ENCODE results near the gene FGF5.
A peak's percentile ranks its signal among the peaks of the same experiment; 100 is the strongest.

Gene FGF5

GRCh38 chr4:80333121-80333520, 66.7 kb downstream of the FGF5 start:
- Histone ChIP-seq H3K4me1 (ENCODE audit: control insufficient read depth, insufficient read depth, low read length, unreplicated experiment) (peaks cover 3% of the 10 kb centered on the region), H3K79me2 (ENCODE audit: control insufficient read depth, insufficient read depth, low read length, unreplicated experiment) (no peaks in the 10 kb centered on the region), H3K36me3 (ENCODE audit: insufficient read depth, low read length) (no peaks in the 10 kb centered on the region), H3K27ac (ENCODE audit: low read depth, low read length) (no peak overlapping the region), H3K4me3 (ENCODE audit: low read depth, low read length) (no peak overlapping the region), H3K27me3 (ENCODE audit: insufficient read depth, low read length) (no peaks in the 10 kb centered on the region), H2AFZ (ENCODE audit: low read length, unreplicated experiment) (no peak overlapping the region)

- H2AFZ ChIP-seq (ENCODE audit: low read length, unreplicated experiment) = no peak overlapping the region
- H3K36me3 ChIP-seq (ENCODE audit: insufficient read depth, low read length) = no peaks in the 10 kb centered on the region
- no peak overlapping the region for H3K27ac ChIP-seq (ENCODE audit: low read depth, low read length)
- no peak overlapping the region for H3K4me3 ChIP-seq (ENCODE audit: low read depth, low read length)
- H3K79me2 ChIP-seq (ENCODE audit: control insufficient read depth, insufficient read depth, low read length, unreplicated experiment) = no peaks in the 10 kb centered on the region
- H3K4me1 ChIP-seq (ENCODE audit: control insufficient read depth, insufficient read depth, low read length, unreplicated experiment) = peaks cover 3% of the 10 kb centered on the region
- no peaks in the 10 kb centered on the region for H3K27me3 ChIP-seq (ENCODE audit: insufficient read depth, low read length)
Measured at GRCh38 chr4:80334568-80334967, 68.1 kb downstream of the FGF5 start.

- H3K4me1 ChIP-seq (ENCODE audit: control insufficient read depth, insufficient read depth, low read length, unreplicated experiment) = peaks cover 3% of the 10 kb centered on the region
- peak overlapping the region; percentile 94 for H3K4me3 ChIP-seq (ENCODE audit: low read depth, low read length)
- no peak overlapping the region for H3K27ac ChIP-seq (ENCODE audit: low read depth, low read length)
- H3K79me2 ChIP-seq (ENCODE audit: control insufficient read depth, insufficient read depth, low read length, unreplicated experiment) = no peaks in the 10 kb centered on the region
- H2AFZ ChIP-seq (ENCODE audit: low read length, unreplicated experiment) = peak overlapping the region; percentile 85
- no peaks in the 10 kb centered on the region for H3K27me3 ChIP-seq (ENCODE audit: insufficient read depth, low read length)
- no peaks in the 10 kb centered on the region for H3K36me3 ChIP-seq (ENCODE audit: insufficient read depth, low read length)
Measured at GRCh38 chr4:80335226-80335553, 68.7 kb downstream of the FGF5 start.

- H2AFZ ChIP-seq (ENCODE audit: low read length, unreplicated experiment) = peak within 1 kb of the TSS; percentile 85
- peak within 1 kb of the TSS; percentile 94 for H3K4me3 ChIP-seq (ENCODE audit: low read depth, low read length)
- H3K27me3 ChIP-seq (ENCODE audit: insufficient read depth, low read length) = no peaks in the 10 kb centered on the region
- H3K4me1 ChIP-seq (ENCODE audit: control insufficient read depth, insufficient read depth, low read length, unreplicated experiment) = peaks cover 3% of the 10 kb centered on the region
- H3K27ac ChIP-seq (ENCODE audit: low read depth, low read length) = no peak within 1 kb of the TSS
- no peaks in the 10 kb centered on the region for H3K36me3 ChIP-seq (ENCODE audit: insufficient read depth, low read length)
- no peaks in the 10 kb centered on the region for H3K79me2 ChIP-seq (ENCODE audit: control insufficient read depth, insufficient read depth, low read length, unreplicated experiment)
Measured at GRCh38 chr4:80335554-80336358, 69.3 kb downstream of the FGF5 start, which contains the start of gene CFAP299. Gene CFAP299 (plus strand): TSS chr4:80335730.

GRCh38 chr4:80336582-80336981, 70.1 kb downstream of the FGF5 start:
- Histone ChIP-seq H3K27me3 (ENCODE audit: insufficient read depth, low read length) (no peaks in the 10 kb centered on the region), H3K4me3 (ENCODE audit: low read depth, low read length) (peak overlapping the region; percentile 94), H3K79me2 (ENCODE audit: control insufficient read depth, insufficient read depth, low read length, unreplicated experiment) (no peaks in the 10 kb centered on the region), H3K4me1 (ENCODE audit: control insufficient read depth, insufficient read depth, low read length, unreplicated experiment) (peaks cover 3% of the 10 kb centered on the region), H3K27ac (ENCODE audit: low read depth, low read length) (no peak overlapping the region), H2AFZ (ENCODE audit: low read length, unreplicated experiment) (no peak overlapping the region), H3K36me3 (ENCODE audit: insufficient read depth, low read length) (no peaks in the 10 kb centered on the region)

GRCh38 chr4:80340036-80340435, 73.6 kb downstream of the FGF5 start:
- Histone ChIP-seq H3K4me1 (ENCODE audit: control insufficient read depth, insufficient read depth, low read length, unreplicated experiment) (peaks cover 3% of the 10 kb centered on the region), H3K79me2 (ENCODE audit: control insufficient read depth, insufficient read depth, low read length, unreplicated experiment) (no peaks in the 10 kb centered on the region), H3K27ac (ENCODE audit: low read depth, low read length) (no peak overlapping the region), H3K4me3 (ENCODE audit: low read depth, low read length) (no peak overlapping the region), H3K27me3 (ENCODE audit: insufficient read depth, low read length) (no peaks in the 10 kb centered on the region), H2AFZ (ENCODE audit: low read length, unreplicated experiment) (no peak overlapping the region), H3K36me3 (ENCODE audit: insufficient read depth, low read length) (no peaks in the 10 kb centered on the region)
